HepG2 (cell line): ENCODE data around the gene MYD88. TPM values are rescaled to one million over a fixed set of nuclear protein-coding genes. Genes with fewer than 3 reads are reported as not detected.

Experiments
- AGO1 ChIP-seq: fragments of 200-400 bp; formaldehyde crosslinking; IDR thresholded peaks from 2 replicates; pipeline ENCODE4 v1.6.1; 2017; ENCODE audit warnings: mild to moderate bottlenecking, low read depth, low read length, moderate library complexity; ENCODE audit not compliant: poor library complexity, severe bottlenecking
- FOXP1 ChIP-seq, 2 experiments: fragments of 450-650 bp in 1 of 2; IDR thresholded peaks; 2 replicates each; pipeline ENCODE4 v1.6.1; 2017 to 2018; ENCODE audit warnings: antibody characterized with exemption in 1 of 2
- MED13 ChIP-seq: sonication (generic); formaldehyde crosslinking; IDR thresholded peaks from 2 replicates; pipeline ENCODE4 v1.5.0; 2020; ENCODE audit warnings: missing genetic modification reagents
- NFRKB ChIP-seq: fragments of 450-650 bp; IDR thresholded peaks from 2 replicates; pipeline ENCODE4 v1.6.1; 2017
- YEATS4 ChIP-seq: sonication (generic); formaldehyde crosslinking; IDR thresholded peaks from 2 replicates; pipeline ENCODE4 v1.4.0; 2020; ENCODE audit warnings: missing genetic modification reagents, borderline replicate concordance
- ZFP82 ChIP-seq: sonication (generic); formaldehyde crosslinking; IDR thresholded peaks from 2 replicates; pipeline ENCODE4 v1.5.1; 2020; ENCODE audit warnings: mild to moderate bottlenecking, missing genetic modification reagents, borderline replicate concordance
- ZKSCAN8 ChIP-seq: IDR thresholded peaks from 2 replicates; pipeline ENCODE4 v1.6.1; 2016; ENCODE audit warnings: borderline replicate concordance, missing genetic modification reagents, missing compliant biosample characterization
- ZNF331 ChIP-seq: sonication (generic); formaldehyde crosslinking; IDR thresholded peaks from 2 replicates; pipeline ENCODE4 v1.4.0; 2020; ENCODE audit warnings: missing genetic modification reagents
- ZNF350 ChIP-seq: sonication (generic); formaldehyde crosslinking; IDR thresholded peaks from 2 replicates; pipeline ENCODE4 v1.4.0; 2020; ENCODE audit warnings: mild to moderate bottlenecking, low read depth, missing genetic modification reagents, borderline replicate concordance
- ZNF605 ChIP-seq: sonication (generic); formaldehyde crosslinking; IDR thresholded peaks from 2 replicates; pipeline ENCODE4 v1.8.0; 2022; ENCODE audit warnings: mild to moderate bottlenecking, missing genetic modification reagents
- polyA plus RNA-seq, 8 experiments: library from polyadenylated mRNA; depleted of rRNA in 3 of 8; stranded (reverse) in 7 of 8; unstranded in 1 of 8; fragments of >200 nt; fragmentation: Illumina TruSeq in 4 of 8; extraction: Trizol in 4 of 8; gene quantifications; 2 replicates each; pipeline versions ENCODE4 v1.2.1 to v1.2.3, GENCODE V29; 2011 to 2016; ENCODE audit warnings: low read depth in 4 of 8, missing spikeins in 1 of 8, mixed read lengths in 1 of 8; ENCODE audit not compliant: insufficient read depth in 1 of 8
- total RNA-seq, 5 experiments: library from RNA; depleted of rRNA; stranded (reverse); fragments of >200 nt; fragmentation: Illumina TruSeq; extraction: Trizol; gene quantifications; 2 replicates each; pipeline ENCODE4 v1.2.3, GENCODE V29; 2016; ENCODE audit warnings: low read depth in 1 of 5
- TF ChIP-seq, protein P1 (sequence below): IDR thresholded peaks from 2 replicates; pipeline ENCODE4 v1.6.1; 2016; ENCODE audit warnings: mild to moderate bottlenecking, missing biosample characterization, missing genetic modification reagents
- TF ChIP-seq, protein P2 (sequence below): sonication (generic); formaldehyde crosslinking; IDR thresholded peaks from 2 replicates; pipeline ENCODE4 v1.4.0; 2020; ENCODE audit warnings: missing genetic modification reagents, borderline replicate concordance
- TF ChIP-seq, protein P3 (sequence below): sonication (generic); formaldehyde crosslinking; IDR thresholded peaks from 2 replicates; pipeline ENCODE4 v1.5.0; 2020; ENCODE audit warnings: mild to moderate bottlenecking, missing genetic modification reagents
- TF ChIP-seq, protein P4 (sequence below): IDR thresholded peaks from 2 replicates; pipeline ENCODE4 v1.6.1; 2012; ENCODE audit warnings: inconsistent platforms
- TF ChIP-seq, protein P5 (sequence below): sonication (generic); formaldehyde crosslinking; IDR thresholded peaks from 2 replicates; pipeline ENCODE4 v1.5.1; 2020; ENCODE audit warnings: mild to moderate bottlenecking, moderate library complexity, missing genetic modification reagents
- TF ChIP-seq, protein P6 (sequence below): sonication (generic); formaldehyde crosslinking; conservative IDR thresholded peaks from 2 replicates; pipeline ENCODE4 v1.8.0; 2022; ENCODE audit warnings: mild to moderate bottlenecking, moderate library complexity, missing genetic modification reagents

The MYD88 gene
- total and polyA plus RNA-seq, 2 of the 13 experiments (the other 11 are each of a cell fraction or from before 2014, with no cell fraction given): 7.6 to 32.7 TPM

DNA sequence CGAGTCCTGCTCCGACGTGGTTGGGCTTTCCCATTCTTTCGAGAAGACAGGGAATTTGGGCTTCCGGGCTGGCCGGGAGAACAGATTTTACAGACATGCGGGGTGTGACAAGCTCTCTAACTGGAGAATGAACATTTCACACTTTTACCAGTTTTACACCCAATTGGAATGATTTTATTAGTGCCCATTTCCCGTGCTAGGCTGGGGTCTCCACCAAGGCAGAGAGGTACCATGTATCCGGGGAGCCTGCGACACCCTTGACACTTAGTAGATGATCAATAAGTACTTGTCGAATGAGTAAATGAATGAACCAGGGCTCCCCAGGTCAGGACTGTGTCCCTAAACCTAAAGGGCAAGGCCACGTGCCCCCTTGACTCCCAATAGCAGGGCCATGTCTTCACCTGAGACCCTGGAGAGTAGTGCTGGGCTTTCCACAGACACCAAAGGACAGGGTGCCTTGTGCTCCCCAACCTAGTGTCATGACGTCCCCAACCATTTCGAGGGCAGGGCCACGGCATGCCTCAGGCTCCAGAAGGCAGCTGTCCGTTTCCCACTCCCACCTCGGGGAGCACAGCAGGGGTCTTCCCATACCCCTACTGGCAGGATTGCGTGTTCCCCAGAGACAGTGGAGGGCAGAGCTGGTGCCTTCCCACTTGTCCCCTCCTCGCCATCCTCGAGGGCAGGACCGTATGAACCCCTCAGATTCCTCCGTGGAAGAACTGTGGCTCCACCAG lies 679 bp upstream of the MYD88 start (continued):
- TF ChIP-seq ZNF350 (CRISPR knock-in tag): peak; percentile 3; the same call in 1 of the 2 replicates
- TF ChIP-seq, protein P1, sequence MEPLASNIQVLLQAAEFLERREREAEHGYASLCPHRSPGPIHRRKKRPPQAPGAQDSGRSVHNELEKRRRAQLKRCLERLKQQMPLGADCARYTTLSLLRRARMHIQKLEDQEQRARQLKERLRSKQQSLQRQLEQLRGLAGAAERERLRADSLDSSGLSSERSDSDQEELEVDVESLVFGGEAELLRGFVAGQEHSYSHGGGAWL (CRISPR knock-in tag): 0 out of 2 replicates have a peak, but pooled peaks have one; percentile 11
- TF ChIP-seq, protein P2, sequence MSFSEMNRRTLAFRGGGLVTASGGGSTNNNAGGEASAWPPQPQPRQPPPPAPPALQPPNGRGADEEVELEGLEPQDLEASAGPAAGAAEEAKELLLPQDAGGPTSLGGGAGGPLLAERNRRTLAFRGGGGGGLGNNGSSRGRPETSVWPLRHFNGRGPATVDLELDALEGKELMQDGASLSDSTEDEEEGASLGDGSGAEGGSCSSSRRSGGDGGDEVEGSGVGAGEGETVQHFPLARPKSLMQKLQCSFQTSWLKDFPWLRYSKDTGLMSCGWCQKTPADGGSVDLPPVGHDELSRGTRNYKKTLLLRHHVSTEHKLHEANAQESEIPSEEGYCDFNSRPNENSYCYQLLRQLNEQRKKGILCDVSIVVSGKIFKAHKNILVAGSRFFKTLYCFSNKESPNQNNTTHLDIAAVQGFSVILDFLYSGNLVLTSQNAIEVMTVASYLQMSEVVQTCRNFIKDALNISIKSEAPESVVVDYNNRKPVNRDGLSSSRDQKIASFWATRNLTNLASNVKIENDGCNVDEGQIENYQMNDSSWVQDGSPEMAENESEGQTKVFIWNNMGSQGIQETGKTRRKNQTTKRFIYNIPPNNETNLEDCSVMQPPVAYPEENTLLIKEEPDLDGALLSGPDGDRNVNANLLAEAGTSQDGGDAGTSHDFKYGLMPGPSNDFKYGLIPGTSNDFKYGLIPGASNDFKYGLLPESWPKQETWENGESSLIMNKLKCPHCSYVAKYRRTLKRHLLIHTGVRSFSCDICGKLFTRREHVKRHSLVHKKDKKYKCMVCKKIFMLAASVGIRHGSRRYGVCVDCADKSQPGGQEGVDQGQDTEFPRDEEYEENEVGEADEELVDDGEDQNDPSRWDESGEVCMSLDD (CRISPR knock-in tag): 0 out of 2 replicates have a peak, but pooled peaks have one; percentile 29
- TF ChIP-seq ZNF331 (CRISPR knock-in tag): 0 out of 2 replicates have a peak, but pooled peaks have one; percentile 6
- peak; percentile 44 for TF ChIP-seq ZNF605 (CRISPR knock-in tag)
- no peak for TF ChIP-seq ZKSCAN8
- 0 out of 2 replicates have a peak, but pooled peaks have one; percentile 3 for TF ChIP-seq YEATS4 (CRISPR knock-in tag)
- TF ChIP-seq, protein P3, sequence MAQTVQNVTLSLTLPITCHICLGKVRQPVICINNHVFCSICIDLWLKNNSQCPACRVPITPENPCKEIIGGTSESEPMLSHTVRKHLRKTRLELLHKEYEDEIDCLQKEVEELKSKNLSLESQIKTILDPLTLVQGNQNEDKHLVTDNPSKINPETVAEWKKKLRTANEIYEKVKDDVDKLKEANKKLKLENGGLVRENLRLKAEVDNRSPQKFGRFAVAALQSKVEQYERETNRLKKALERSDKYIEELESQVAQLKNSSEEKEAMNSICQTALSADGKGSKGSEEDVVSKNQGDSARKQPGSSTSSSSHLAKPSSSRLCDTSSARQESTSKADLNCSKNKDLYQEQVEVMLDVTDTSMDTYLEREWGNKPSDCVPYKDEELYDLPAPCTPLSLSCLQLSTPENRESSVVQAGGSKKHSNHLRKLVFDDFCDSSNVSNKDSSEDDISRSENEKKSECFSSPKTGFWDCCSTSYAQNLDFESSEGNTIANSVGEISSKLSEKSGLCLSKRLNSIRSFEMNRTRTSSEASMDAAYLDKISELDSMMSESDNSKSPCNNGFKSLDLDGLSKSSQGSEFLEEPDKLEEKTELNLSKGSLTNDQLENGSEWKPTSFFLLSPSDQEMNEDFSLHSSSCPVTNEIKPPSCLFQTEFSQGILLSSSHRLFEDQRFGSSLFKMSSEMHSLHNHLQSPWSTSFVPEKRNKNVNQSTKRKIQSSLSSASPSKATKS: no peak
- no peak for TF ChIP-seq AGO1
- no peak for TF ChIP-seq NFRKB
- TF ChIP-seq, protein P4, sequence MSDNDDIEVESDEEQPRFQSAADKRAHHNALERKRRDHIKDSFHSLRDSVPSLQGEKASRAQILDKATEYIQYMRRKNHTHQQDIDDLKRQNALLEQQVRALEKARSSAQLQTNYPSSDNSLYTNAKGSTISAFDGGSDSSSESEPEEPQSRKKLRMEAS: no peak
- TF ChIP-seq, protein P5, sequence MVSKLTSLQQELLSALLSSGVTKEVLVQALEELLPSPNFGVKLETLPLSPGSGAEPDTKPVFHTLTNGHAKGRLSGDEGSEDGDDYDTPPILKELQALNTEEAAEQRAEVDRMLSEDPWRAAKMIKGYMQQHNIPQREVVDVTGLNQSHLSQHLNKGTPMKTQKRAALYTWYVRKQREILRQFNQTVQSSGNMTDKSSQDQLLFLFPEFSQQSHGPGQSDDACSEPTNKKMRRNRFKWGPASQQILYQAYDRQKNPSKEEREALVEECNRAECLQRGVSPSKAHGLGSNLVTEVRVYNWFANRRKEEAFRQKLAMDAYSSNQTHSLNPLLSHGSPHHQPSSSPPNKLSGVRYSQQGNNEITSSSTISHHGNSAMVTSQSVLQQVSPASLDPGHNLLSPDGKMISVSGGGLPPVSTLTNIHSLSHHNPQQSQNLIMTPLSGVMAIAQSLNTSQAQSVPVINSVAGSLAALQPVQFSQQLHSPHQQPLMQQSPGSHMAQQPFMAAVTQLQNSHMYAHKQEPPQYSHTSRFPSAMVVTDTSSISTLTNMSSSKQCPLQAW (CRISPR knock-in tag): peak; percentile 13; the same call in 1 of the 2 replicates
- TF ChIP-seq FOXP1 (IDR thresholded peaks at IDR 0.05): no peak
- TF ChIP-seq FOXP1 (CRISPR knock-in tag; IDR thresholded peaks at IDR 0.05): no peak
- TF ChIP-seq ZFP82: no peak
- TF ChIP-seq, protein P6, sequence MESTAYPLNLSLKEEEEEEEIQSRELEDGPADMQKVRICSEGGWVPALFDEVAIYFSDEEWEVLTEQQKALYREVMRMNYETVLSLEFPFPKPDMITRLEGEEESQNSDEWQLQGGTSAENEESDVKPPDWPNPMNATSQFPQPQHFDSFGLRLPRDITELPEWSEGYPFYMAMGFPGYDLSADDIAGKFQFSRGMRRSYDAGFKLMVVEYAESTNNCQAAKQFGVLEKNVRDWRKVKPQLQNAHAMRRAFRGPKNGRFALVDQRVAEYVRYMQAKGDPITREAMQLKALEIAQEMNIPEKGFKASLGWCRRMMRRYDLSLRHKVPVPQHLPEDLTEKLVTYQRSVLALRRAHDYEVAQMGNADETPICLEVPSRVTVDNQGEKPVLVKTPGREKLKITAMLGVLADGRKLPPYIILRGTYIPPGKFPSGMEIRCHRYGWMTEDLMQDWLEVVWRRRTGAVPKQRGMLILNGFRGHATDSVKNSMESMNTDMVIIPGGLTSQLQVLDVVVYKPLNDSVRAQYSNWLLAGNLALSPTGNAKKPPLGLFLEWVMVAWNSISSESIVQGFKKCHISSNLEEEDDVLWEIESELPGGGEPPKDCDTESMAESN: no peak
- 0 out of 2 replicates have a peak, but pooled peaks have one; percentile 45 for TF ChIP-seq MED13 (CRISPR knock-in tag)
